Activated CD8-positive, alpha-beta T cell treated with anti-CD3 and anti-CD28 coated beads for 36 hours (primary cell): ENCODE measurements around the gene INPP5F. TPM values are rescaled to one million over a fixed set of nuclear protein-coding genes. Genes with fewer than 3 reads are reported as not detected.

Source experiments
- ATAC-seq: fragments of 200-7000 bp; cut with Tn5 transposase; one replicate; pipeline ENCODE4 v1.10.0; 2021; ENCODE audit warnings: mild to moderate bottlenecking, moderate library complexity
- CTCF ChIA-PET: fragments of 350-600 bp; sonication (Branson Sonifier 250); formaldehyde crosslinking; loops from one replicate; lab custom pipeline; 2021; ENCODE audit warnings: antibody characterized with exemption; lab: Charles Lee
- POLR2A ChIA-PET: fragments of 350-600 bp; sonication (Branson Sonifier 250); formaldehyde crosslinking; loops from one replicate; lab custom pipeline; 2021; ENCODE audit warnings: antibody characterized with exemption; lab: Charles Lee
- DNase-seq: peaks from one replicate; pipeline ENCODE4 v3.0.0-alpha.2; 2020
- H3K27ac Mint-ChIP-seq: one replicate; pipeline ENCODE4 v1.8.0; 2021; ENCODE audit warnings: mild to moderate bottlenecking, mixed read lengths
- H3K27me3 Mint-ChIP-seq: one replicate; pipeline ENCODE4 v1.8.0; 2021; ENCODE audit warnings: mixed read lengths
- H3K36me3 Mint-ChIP-seq: one replicate; pipeline ENCODE4 v1.8.0; 2021; ENCODE audit warnings: low read depth, mixed read lengths
- H3K4me1 Mint-ChIP-seq: one replicate; pipeline ENCODE4 v1.8.0; 2021; ENCODE audit warnings: low read depth, mixed read lengths
- H3K4me3 Mint-ChIP-seq: one replicate; pipeline ENCODE4 v1.8.0; 2021; ENCODE audit warnings: mild to moderate bottlenecking, moderate library complexity, mixed read lengths
- H3K9me3 Mint-ChIP-seq: one replicate; pipeline ENCODE4 v1.8.0; 2021; ENCODE audit warnings: mixed read lengths
- intact Hi-C: fragments of 100-400 bp; cut with micrococcal nuclease; formaldehyde crosslinking; loops from one replicate; pipeline ENCODE4 v1.10.0; 2022
- total RNA-seq, 2 experiments: library from RNA; stranded (reverse); gene quantifications; one replicate each; pipeline ENCODE4 v1.2.3, GENCODE V29; 2021
- TF ChIP-seq, protein P1 (sequence below): fragments of 200-600 bp; IDR thresholded peaks from one replicate; pipeline ENCODE4 v1.8.0; 2022; ENCODE audit warnings: antibody characterized with exemption, mild to moderate bottlenecking

Gene INPP5F
- total RNA-seq, 2 experiments from 2014 or later, result 10.7 TPM

DNA sequence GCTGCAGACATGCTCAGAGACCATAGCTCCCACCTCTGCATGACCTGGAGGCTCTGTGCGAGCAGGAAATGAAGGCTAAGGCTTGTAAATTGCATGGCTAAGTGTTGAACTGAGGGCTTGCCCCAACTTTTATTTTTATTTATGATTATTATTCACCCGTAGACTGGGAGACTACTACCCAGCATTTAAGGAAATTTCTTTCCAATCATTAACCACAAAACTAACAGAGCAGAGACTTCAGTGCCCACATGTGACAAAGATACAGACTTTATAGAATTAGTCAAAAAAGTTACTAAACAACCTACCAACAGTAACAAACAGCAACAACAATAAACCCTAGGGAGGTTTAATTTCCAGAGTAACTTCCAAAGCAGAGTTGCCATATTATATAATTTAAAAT is 107.1 kb downstream of the INPP5F start:
- CTCF ChIA-PET, result interaction anchor here (1.1 to 3.5 kb wide), 3 partner anchors 27 to 146 kb away, joined by 4 to 18 read pairs (median 9); no protein-coding TSS in a partner anchor
- intact Hi-C loops, result loop anchor here (10.0 kb wide), 1 partner anchor 148 kb away; no protein-coding TSS in a partner anchor
- H3K4me1 Mint-ChIP-seq, result peaks cover 27% of the 10 kb centered on the region

DNA sequence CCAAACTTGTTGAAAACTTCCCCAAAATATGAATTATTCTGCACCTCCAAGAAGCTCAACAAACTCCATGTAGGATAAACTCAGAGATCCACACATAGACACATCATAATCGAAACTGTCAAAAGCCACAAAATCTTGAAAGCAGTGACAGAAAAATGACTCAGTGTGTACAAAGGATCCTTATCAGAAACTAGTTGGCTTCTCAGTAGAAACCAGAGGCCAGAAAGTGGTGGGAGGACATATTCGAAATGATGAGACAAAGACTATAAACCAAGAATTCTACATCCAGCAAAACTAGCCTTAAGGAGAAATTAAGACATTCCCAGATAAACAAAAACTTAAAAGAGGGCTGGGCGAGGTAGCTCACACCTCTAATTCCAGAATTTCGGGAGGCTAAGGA is 108.3 kb downstream of the INPP5F start:
- H3K9me3 Mint-ChIP-seq, result peaks cover 11% of the 10 kb centered on the region
- ATAC-seq (peak; percentile 82), DNase-seq (peak; percentile 16)
- no peak overlapping the region for H3K4me3 Mint-ChIP-seq
- ChIA-PET CTCF (interaction anchor here (0.6 kb wide), 1 partner anchor 85 kb away, joined by 3 read pairs; no protein-coding TSS in a partner anchor), POLR2A (interaction anchor here (0.7 to 1.2 kb wide), 2 partner anchors 38 to 106 kb away, joined by 4 read pairs; no protein-coding TSS in a partner anchor)
- H3K36me3 Mint-ChIP-seq, result peaks cover 72% of the 10 kb centered on the region
- TF ChIP-seq, protein P1, sequence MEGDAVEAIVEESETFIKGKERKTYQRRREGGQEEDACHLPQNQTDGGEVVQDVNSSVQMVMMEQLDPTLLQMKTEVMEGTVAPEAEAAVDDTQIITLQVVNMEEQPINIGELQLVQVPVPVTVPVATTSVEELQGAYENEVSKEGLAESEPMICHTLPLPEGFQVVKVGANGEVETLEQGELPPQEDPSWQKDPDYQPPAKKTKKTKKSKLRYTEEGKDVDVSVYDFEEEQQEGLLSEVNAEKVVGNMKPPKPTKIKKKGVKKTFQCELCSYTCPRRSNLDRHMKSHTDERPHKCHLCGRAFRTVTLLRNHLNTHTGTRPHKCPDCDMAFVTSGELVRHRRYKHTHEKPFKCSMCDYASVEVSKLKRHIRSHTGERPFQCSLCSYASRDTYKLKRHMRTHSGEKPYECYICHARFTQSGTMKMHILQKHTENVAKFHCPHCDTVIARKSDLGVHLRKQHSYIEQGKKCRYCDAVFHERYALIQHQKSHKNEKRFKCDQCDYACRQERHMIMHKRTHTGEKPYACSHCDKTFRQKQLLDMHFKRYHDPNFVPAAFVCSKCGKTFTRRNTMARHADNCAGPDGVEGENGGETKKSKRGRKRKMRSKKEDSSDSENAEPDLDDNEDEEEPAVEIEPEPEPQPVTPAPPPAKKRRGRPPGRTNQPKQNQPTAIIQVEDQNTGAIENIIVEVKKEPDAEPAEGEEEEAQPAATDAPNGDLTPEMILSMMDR, result no peak
- peak overlapping the region; percentile 50 for H3K27ac Mint-ChIP-seq
- H3K27me3 Mint-ChIP-seq, result no peaks in the 10 kb centered on the region
- peaks cover 27% of the 10 kb centered on the region for H3K4me1 Mint-ChIP-seq
- intact Hi-C loops, result loop anchor here (10.0 kb wide), 1 partner anchor 149 kb away; no protein-coding TSS in a partner anchor

More for the DNA sequence above, 107.1 kb downstream of the INPP5F start:
- H3K27me3 Mint-ChIP-seq, result no peaks in the 10 kb centered on the region
- no peak overlapping the region for H3K27ac Mint-ChIP-seq
- POLR2A ChIA-PET, result interaction anchor here (1.6 to 2.0 kb wide), 2 partner anchors 8 to 10 kb away, joined by 3 to 4 read pairs; no protein-coding TSS in a partner anchor
- ATAC-seq (no peak), DNase-seq (no peak)
- TF ChIP-seq, protein P1, result no peak
- peaks cover 69% of the 10 kb centered on the region for H3K36me3 Mint-ChIP-seq
- H3K4me3 Mint-ChIP-seq, result no peak overlapping the region
- peaks cover 11% of the 10 kb centered on the region for H3K9me3 Mint-ChIP-seq

DNA sequence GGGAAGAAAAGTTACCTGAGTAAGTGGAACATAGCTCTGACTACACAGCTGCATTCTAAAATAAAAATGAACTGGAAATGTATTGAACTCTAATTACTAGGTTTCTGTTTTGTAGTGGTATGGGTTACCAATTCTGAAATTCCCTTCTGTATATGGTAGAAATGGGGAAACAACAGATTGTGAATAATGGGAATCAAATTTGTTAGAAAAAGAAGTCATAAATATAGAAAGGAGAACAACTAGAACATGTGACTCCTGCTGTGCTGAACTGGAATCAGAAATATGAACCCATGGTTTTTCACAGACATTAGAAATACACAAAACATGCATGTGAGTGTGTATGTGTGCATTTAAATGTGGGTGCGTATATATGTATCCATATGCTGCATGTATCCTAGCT is 119.8 kb downstream of the INPP5F start:
- DNase-seq (no peak), ATAC-seq (no peak)
- no peaks in the 10 kb centered on the region for H3K9me3 Mint-ChIP-seq
- peaks cover 53% of the 10 kb centered on the region for H3K36me3 Mint-ChIP-seq
- POLR2A ChIA-PET, result no interaction called here
- no peak overlapping the region for H3K4me3 Mint-ChIP-seq
- peaks cover 4% of the 10 kb centered on the region for H3K4me1 Mint-ChIP-seq
- intact Hi-C loops, result no loop called here
- no peak overlapping the region for H3K27ac Mint-ChIP-seq
- CTCF ChIA-PET, result interaction anchor here (1.3 to 2.3 kb wide), 2 partner anchors 14 to 159 kb away, joined by 4 to 11 read pairs; no protein-coding TSS in a partner anchor
- TF ChIP-seq, protein P1, result no peak
- H3K27me3 Mint-ChIP-seq, result no peaks in the 10 kb centered on the region

DNA sequence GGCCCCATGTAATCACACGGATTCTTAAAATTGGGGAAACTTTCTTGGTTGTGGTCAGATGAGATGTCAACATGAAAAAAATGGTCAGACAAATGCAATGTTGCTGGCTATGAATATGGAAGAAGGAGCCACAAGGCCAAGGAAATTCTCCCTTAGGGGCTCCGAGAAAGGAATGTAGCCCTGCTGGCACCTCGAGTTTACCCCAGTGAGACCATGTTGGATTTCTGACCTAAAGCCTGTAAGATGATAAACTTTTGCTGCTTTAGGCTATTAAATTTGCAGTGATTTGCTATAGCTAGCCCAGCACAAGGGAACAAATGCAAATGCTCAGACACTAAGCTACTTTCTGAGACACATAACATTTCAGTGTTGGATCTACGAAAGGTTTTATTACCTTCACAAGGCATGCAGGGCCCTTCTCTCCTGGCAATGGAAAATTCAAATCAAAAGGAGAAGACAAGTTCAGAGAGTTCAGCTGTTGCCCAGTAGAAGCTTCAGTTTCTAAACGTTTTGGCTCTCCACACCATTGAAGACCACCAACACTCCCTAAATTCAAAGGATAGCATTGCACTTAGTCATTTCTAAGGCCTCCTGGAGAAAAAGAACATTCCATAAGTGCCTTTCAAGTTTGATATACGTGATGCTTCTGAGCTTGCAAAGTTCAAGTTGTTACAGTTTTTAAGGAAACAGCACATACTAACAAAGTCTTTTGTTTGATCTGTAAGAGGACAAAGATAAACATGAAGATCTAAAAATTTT is 123.4 kb downstream of the INPP5F start:
- no peak overlapping the region for H3K27ac Mint-ChIP-seq
- DNase-seq (no peak), ATAC-seq (no peak)
- TF ChIP-seq, protein P1, result no peak
- no peaks in the 10 kb centered on the region for H3K9me3 Mint-ChIP-seq
- ChIA-PET CTCF (interaction anchor here (2.9 kb wide), 1 partner anchor 10 kb away, joined by 18 read pairs; no protein-coding TSS in a partner anchor), POLR2A (interaction anchor here (0.6 kb wide), 1 partner anchor 10 kb away, joined by 3 read pairs; no protein-coding TSS in a partner anchor)
- H3K27me3 Mint-ChIP-seq, result no peaks in the 10 kb centered on the region
- intact Hi-C loops, result no loop called here
- H3K4me3 Mint-ChIP-seq, result no peak overlapping the region
- H3K4me1 Mint-ChIP-seq, result peaks cover 4% of the 10 kb centered on the region
- peaks cover 47% of the 10 kb centered on the region for H3K36me3 Mint-ChIP-seq
